ENCODE data around the gene TMPRSS3. TPM values are rescaled to one million over a fixed set of nuclear protein-coding genes. Genes with fewer than 3 reads are reported as not detected.

Gene TMPRSS3
- total and polyA plus RNA-seq, 3 donors from 2014 or later = 0.40 to 0.56 TPM; not detected in 1

- Histone ChIP-seq H3K4me3 (no peak overlapping the region), H3K4me1 (no peaks in the 10 kb centered on the region), H3K27me3 (no peaks in the 10 kb centered on the region), H3K9me3 (no peaks in the 10 kb centered on the region), H3K27ac (no peak overlapping the region), H3K36me3 (ENCODE audit: low read depth, missing control alignments) (no peaks in the 10 kb centered on the region)
- WGBS, 2 donors = 66 to 82% methylated on average over 8 to 9 of the region's 9 CpGs
- no peak for TF ChIP-seq CTCF (IDR thresholded peaks at IDR 0.05)
- no peak for TF ChIP-seq POLR2A (IDR thresholded peaks at IDR 0.05)
- DNase-seq = no peak
- intact Hi-C loops (cut with DNase I; ENCODE audit: low total_unique reads) = no loop called here
Measured at GRCh38 chr21:42362700-42363099, 33.2 kb downstream of the TMPRSS3 start.

- Histone ChIP-seq H3K27me3 (no peaks in the 10 kb centered on the region), H3K4me3 (no peak overlapping the region), H3K36me3 (ENCODE audit: low read depth, missing control alignments) (no peaks in the 10 kb centered on the region), H3K27ac (no peak overlapping the region), H3K9me3 (no peaks in the 10 kb centered on the region), H3K4me1 (no peaks in the 10 kb centered on the region)
- no peak for DNase-seq
- WGBS, 2 donors = 66 to 68% methylated on average over 12 of the region's 12 CpGs
- intact Hi-C loops (cut with DNase I; ENCODE audit: low total_unique reads) = no loop called here
- no peak for TF ChIP-seq POLR2A (IDR thresholded peaks at IDR 0.05)
- no peak for TF ChIP-seq CTCF (IDR thresholded peaks at IDR 0.05)
Measured at GRCh38 chr21:42362198-42362597, 33.7 kb downstream of the TMPRSS3 start.

GRCh38 chr21:42361286-42361685 lies 34.6 kb downstream of the TMPRSS3 start:
- intact Hi-C loops (cut with DNase I; ENCODE audit: low total_unique reads) = no loop called here
- Histone ChIP-seq H3K27me3 (no peaks in the 10 kb centered on the region), H3K4me1 (no peaks in the 10 kb centered on the region), H3K9me3 (no peaks in the 10 kb centered on the region), H3K4me3 (no peak overlapping the region), H3K36me3 (ENCODE audit: low read depth, missing control alignments) (no peaks in the 10 kb centered on the region), H3K27ac (no peak overlapping the region)
- TF ChIP-seq POLR2A (IDR thresholded peaks at IDR 0.05) = no peak
- no peak for TF ChIP-seq CTCF (IDR thresholded peaks at IDR 0.05)
- 35 to 38% methylated on average over 6 to 7 of the region's 7 CpGs for WGBS, 2 donors
- no peak for DNase-seq

- Histone ChIP-seq H3K4me1 (no peaks in the 10 kb centered on the region), H3K27me3 (no peaks in the 10 kb centered on the region), H3K27ac (no peak overlapping the region), H3K36me3 (ENCODE audit: low read depth, missing control alignments) (no peaks in the 10 kb centered on the region), H3K9me3 (no peaks in the 10 kb centered on the region), H3K4me3 (no peak overlapping the region)
- 71 to 84% methylated on average over 2 of the region's 2 CpGs for WGBS, 2 donors
- no peak for TF ChIP-seq CTCF (IDR thresholded peaks at IDR 0.05)
- TF ChIP-seq POLR2A (IDR thresholded peaks at IDR 0.05) = no peak
- intact Hi-C loops (cut with DNase I; ENCODE audit: low total_unique reads) = no loop called here
- DNase-seq = no peak
Measured at GRCh38 chr21:42360317-42360716, 35.5 kb downstream of the TMPRSS3 start.

- H3K9me3 ChIP-seq = no peaks in the 10 kb centered on the region
- H3K27me3 ChIP-seq = no peaks in the 10 kb centered on the region
- DNase-seq = peak; percentile 79
- no peaks in the 10 kb centered on the region for H3K36me3 ChIP-seq (ENCODE audit: low read depth, missing control alignments)
- peak overlapping the region in 1 of 2 donors; percentile 26 for H3K4me3 ChIP-seq
- intact Hi-C loops (cut with DNase I; ENCODE audit: low total_unique reads) = no loop called here
- no peaks in the 10 kb centered on the region for H3K4me1 ChIP-seq
- WGBS, 2 donors = 58 to 63% methylated on average over 11 to 13 of the region's 13 CpGs
- TF ChIP-seq POLR2A (IDR thresholded peaks at IDR 0.05) = no peak
- no peak for TF ChIP-seq CTCF (IDR thresholded peaks at IDR 0.05)
- H3K27ac ChIP-seq = no peak overlapping the region
Measured at GRCh38 chr21:42358937-42359336, 36.9 kb downstream of the TMPRSS3 start.
